Pancreas (tissue), 10 donors: ENCODE measurements around the gene TAF4B. TPM values are rescaled to one million over a fixed set of nuclear protein-coding genes. Genes with fewer than 3 reads are reported as not detected.
"Not testable (repeated sequence)": the region's sequence is repeated elsewhere in the genome, so short reads cannot be mapped to it uniquely, and the experiment has no call there.

Experiments used
- ATAC-seq, 4 donors: fragments of 200-7000 bp; cut with Tn5 transposase; one replicate each; pipeline versions ENCODE4 v1.8.0 to v1.9.1; 2020; ENCODE audit warnings: mild to moderate bottlenecking in 4 of 4, moderate library complexity in 4 of 4
- DNase-seq, 6 donors: peaks; one replicate each; pipeline ENCODE4 v3.0.0-alpha.2; 2020
- FAIRE-seq: peaks from 2 replicates; lab custom pipeline; 2012; peaks lifted over from hg19 to GRCh38; lab: Jason Lieb, UNC
- H3K27ac ChIP-seq, 4 donors: fragments of 200-600 bp; sonication (generic); 1 replicate in 3 of 4; 2 replicates in 1 of 4; pipeline versions ENCODE4 v1.5.0 to v1.8.0; 2020
- H3K27me3 ChIP-seq, 4 donors: fragments of 200-600 bp; one replicate each; pipeline ENCODE4 v1.8.0; 2021
- H3K36me3 ChIP-seq, 3 donors: fragments of 200-600 bp; sonication (generic) in 1 of 3; one replicate each; pipeline versions ENCODE4 v1.5.0 to v1.8.0; 2020 to 2021
- H3K4me1 ChIP-seq, 3 donors: fragments of 200-600 bp; one replicate each; pipeline ENCODE4 v1.8.0; 2021
- H3K4me3 ChIP-seq, 4 donors: fragments of 200-600 bp; sonication (generic) in 2 of 4; one replicate each; pipeline versions ENCODE4 v1.5.0 to v1.8.0; 2020 to 2021
- H3K9me3 ChIP-seq, 4 donors: fragments of 200-600 bp; one replicate each; pipeline ENCODE4 v1.8.0; 2021
- CTCF ChIP-seq, 4 donors: fragments of 200-600 bp; sonication (generic) in 3 of 4; IDR thresholded peaks; one replicate each; pipeline versions ENCODE4 v1.5.0 to v1.8.0; 2021; ENCODE audit warnings: antibody characterized with exemption in 4 of 4
- WGBS, 2 donors: extraction: QIAGEN DNeasy Blood & Tissue Kit; methylation state at CpG; one replicate each; pipeline ENCODE4 v1.1.7; 2013; 5-methylcytosine and 5-hydroxymethylcytosine counted together
- intact Hi-C, 3 donors: fragments of 100-400 bp; cut with DNase I; formaldehyde crosslinking; loops; one replicate each; pipeline versions ENCODE4 v1.11.1 to v1.14.2; 2022
- polyA plus RNA-seq, 2 donors: library from polyadenylated mRNA; stranded (reverse); fragments of 200-250 nt; gene quantifications; one replicate each; pipeline ENCODE4 v1.2.3, GENCODE V29; 2013
- total RNA-seq, 6 donors: library from RNA; stranded (reverse); fragmentation: NEBNext Ultra II Directional in 4 of 6; extraction: Animal tissue kit (Norgen Biotek cat#: 25700) in 4 of 6; gene quantifications; one replicate each; pipeline versions ENCODE4 v1.2.1 to v1.2.4, GENCODE V29; 2021 to 2023
- donor health status: healthy with polysubstance abuse.
- donor health status: DM: no; HTN: no; CAD: no; lungs with moderate emphysema.
- donor health status: DM: no; HTN: no; CAD: no.
- donor health status: control.
- donor health status: control.
- donor health status: Bipolar disorder and iron deficiency.
- donor health status: DM: yes; HTN: yes; CAD: no.
- donor health status: DM: no; HTN: no; CAD: no.
- donor health status: DM: no; HTN: no; CAD: no.
- donor health status: DM: yes; HTN: yes; CAD: no.

The TAF4B gene
- total and polyA plus RNA-seq, 8 donors: 0.94 to 3.4 (median 2.3) TPM

GRCh38 chr18:26287644-26288043, 61.4 kb downstream of the TAF4B start:
- TF ChIP-seq CTCF (IDR thresholded peaks at IDR 0.05): no peak
- no peak overlapping the region for H3K27ac ChIP-seq
- ATAC-seq (no peak), FAIRE-seq (no peak), DNase-seq (no peak)
- H3K4me3 ChIP-seq: no peak overlapping the region
- no peaks in the 10 kb centered on the region for H3K4me1 ChIP-seq
- intact Hi-C loops: no loop called here
- no peaks in the 10 kb centered on the region for H3K9me3 ChIP-seq
- no peaks in the 10 kb centered on the region for H3K27me3 ChIP-seq
- 88 to 89% methylated on average over 4 of the region's 4 CpGs for WGBS, 2 donors
- H3K36me3 ChIP-seq: no peaks in the 10 kb centered on the region

DNA sequence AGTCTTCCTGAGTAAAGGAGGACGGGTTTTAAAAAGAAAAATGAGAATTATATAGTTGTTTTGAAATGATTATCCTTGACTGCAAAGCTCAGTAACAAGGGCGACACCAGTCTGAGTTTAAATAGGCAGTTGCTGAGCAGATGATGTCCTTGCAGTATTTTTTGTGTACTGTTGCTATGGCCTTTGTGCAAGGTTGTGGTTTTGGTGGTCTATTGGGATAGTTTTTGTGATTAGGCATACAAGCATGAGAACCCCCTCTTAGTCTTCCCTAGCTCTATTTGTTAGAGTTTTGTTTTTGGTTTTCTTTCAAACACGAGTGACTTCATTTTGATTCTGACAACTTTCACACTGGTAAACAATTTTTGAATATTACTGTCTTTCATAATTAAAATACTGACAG, 64.1 kb downstream of the TAF4B start:
- TF ChIP-seq CTCF (IDR thresholded peaks at IDR 0.05): no peak
- Histone ChIP-seq H3K9me3 (no peaks in the 10 kb centered on the region), H3K27ac (no peak overlapping the region), H3K4me3 (no peak overlapping the region), H3K4me1 (no peaks in the 10 kb centered on the region), H3K36me3 (no peaks in the 10 kb centered on the region), H3K27me3 (no peaks in the 10 kb centered on the region)
- FAIRE-seq (no peak), ATAC-seq (no peak), DNase-seq (no peak)
- WGBS, 2 donors: 83 to 90% methylated on average over 3 of the region's 3 CpGs
- intact Hi-C loops: no loop called here

- TF ChIP-seq CTCF (IDR thresholded peaks at IDR 0.05): no peak
- FAIRE-seq: no peak
- intact Hi-C loops: no loop called here
- H3K27ac ChIP-seq: no peak overlapping the region
- no peaks in the 10 kb centered on the region for H3K4me1 ChIP-seq
- H3K27me3 ChIP-seq: no peaks in the 10 kb centered on the region
- no peaks in the 10 kb centered on the region for H3K36me3 ChIP-seq
- ATAC-seq: no peak
- WGBS, 2 donors: 92 to 95% methylated on average over 1 of the region's 1 CpG
- no peak for DNase-seq
- H3K9me3 ChIP-seq: no peaks in the 10 kb centered on the region
- no peak overlapping the region for H3K4me3 ChIP-seq
Observed at GRCh38 chr18:26293982-26294381, 67.7 kb downstream of the TAF4B start.

DNA sequence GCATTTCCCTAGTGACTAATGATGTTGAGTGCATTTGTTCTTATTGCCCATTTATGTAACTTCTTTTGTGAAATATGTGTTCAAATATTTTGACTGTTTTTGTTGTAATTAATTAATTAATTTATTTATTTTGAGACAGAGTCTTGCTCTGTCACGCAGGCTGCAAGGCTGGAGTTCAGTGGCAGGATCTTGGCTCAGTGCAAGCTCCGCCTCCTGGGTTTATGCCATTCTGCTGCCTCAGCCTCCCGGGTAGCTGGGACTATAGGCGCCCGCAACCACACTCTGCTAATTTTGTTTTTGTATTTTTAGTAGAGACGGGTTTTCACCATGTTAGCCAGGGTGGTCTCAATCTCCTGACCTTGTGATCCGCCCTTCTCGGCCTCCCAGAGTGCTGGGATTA, 71.9 kb downstream of the TAF4B start:
- Histone ChIP-seq H3K4me1 (peaks cover 0 to 5% (median 0%) of the 10 kb centered on the region in 3 donors), H3K36me3 (no peaks in the 10 kb centered on the region), H3K9me3 (no peaks in the 10 kb centered on the region), H3K27ac (no peak overlapping the region), H3K4me3 (no peak overlapping the region), H3K27me3 (no peaks in the 10 kb centered on the region)
- no peak for DNase-seq
- TF ChIP-seq CTCF (IDR thresholded peaks at IDR 0.05): no peak
- intact Hi-C loops: no loop called here
- no peak for FAIRE-seq
- ATAC-seq: no peak
- 96 to 98% methylated on average over 8 of the region's 8 CpGs for WGBS, 2 donors

DNA sequence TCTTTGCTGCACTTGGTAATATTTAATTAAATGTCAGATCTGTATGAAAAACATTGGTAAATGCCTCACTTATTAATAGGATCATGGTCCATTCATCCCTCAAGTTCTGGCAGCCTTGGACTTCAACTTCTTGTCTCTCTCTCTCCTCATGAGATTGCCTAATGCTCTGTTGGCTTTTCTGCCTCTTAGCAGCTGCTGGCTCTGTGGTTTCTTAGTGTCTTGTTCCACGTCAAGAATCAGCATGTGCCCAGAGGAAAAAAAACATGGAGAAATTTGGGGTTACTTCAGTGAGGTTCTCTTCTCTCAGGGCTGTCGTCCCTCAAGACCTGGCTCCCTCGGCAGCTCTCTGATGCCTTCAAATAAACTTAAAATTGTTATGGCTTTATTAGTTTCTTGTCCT, 75.4 kb downstream of the TAF4B start:
- ATAC-seq: peak in 2 of 4 donors; percentile 56 to 57
- no peak overlapping the region for H3K4me3 ChIP-seq
- no peaks in the 10 kb centered on the region for H3K27me3 ChIP-seq
- no peaks in the 10 kb centered on the region for H3K36me3 ChIP-seq
- intact Hi-C loops: no loop called here
- DNase-seq: no peak
- no peak for FAIRE-seq
- 56 to 61% methylated on average over 3 of the region's 3 CpGs for WGBS, 2 donors
- H3K27ac ChIP-seq: no peak overlapping the region
- no peaks in the 10 kb centered on the region for H3K9me3 ChIP-seq
- peaks cover 0 to 5% (median 0%) of the 10 kb centered on the region in 3 donors for H3K4me1 ChIP-seq
- no peak for TF ChIP-seq CTCF (IDR thresholded peaks at IDR 0.05)

- 74 to 100% methylated on average over 2 of the region's 2 CpGs for WGBS, 2 donors
- H3K9me3 ChIP-seq, H3K27me3 ChIP-seq, FAIRE-seq, H3K36me3 ChIP-seq, H3K4me3 ChIP-seq, DNase-seq, ATAC-seq, H3K27ac ChIP-seq, H3K4me1 ChIP-seq, intact Hi-C loops: not testable (repeated sequence)
Observed at GRCh38 chr18:26303222-26303621, 77.0 kb downstream of the TAF4B start.
